ENCODE data around the gene TTC16. TPM values are rescaled to one million over a fixed set of nuclear protein-coding genes. Genes with fewer than 3 reads are reported as not detected.

The TTC16 gene
- total RNA-seq, 1 donor from 2014 or later, result not detected

DNA sequence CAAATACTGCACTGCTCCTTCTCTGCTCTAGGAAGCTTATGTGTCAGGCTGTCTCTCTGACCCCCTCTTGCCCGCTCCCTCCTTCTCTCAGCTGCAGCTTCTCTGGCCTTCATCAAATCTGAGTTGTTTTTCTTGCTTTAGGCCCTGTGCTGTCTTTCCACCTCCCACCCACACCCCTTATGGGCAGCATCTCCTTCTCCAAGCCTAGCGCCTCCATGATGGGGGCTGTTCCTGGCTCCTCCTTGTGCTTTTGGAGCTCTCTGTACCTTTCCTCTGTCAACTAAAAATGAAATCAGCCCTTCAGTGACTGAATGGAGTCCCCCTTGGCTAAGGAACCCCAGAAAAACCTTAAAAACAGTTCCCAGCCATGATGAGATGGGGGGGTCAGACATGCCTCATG is 15.7 kb upstream of the TTC16 start:
- H3K9me3 Mint-ChIP-seq, result no peaks in the 10 kb centered on the region

DNA sequence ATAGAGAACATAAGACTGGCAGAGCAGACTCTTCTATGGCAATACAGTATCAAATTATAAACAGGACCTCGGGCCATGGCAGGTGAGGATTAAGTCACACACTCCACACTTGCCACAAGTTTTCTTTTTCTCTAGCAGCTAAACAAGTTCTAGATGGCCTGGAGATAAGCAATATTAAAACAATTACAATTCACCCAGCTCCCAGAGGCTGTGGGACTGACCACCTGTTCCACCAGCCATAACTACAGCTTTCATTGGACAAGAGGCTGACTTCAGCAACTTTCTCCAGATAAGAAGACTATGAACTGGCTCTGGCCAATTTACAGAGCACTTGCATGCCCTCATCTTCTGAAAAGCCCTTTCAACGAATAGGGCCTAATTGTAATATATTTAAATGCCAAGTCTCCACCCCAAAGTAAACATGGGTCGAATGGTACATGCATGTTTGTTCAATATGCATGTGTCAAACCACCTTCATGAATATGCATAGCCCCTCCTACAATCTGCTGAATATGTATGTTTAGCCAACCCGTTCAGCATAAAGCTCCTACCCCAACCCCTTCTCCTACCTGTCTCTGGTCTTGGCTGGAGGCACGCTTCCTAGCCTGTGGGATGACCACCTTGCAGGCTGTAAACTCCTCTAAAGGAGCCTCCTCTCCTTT is 15.2 kb upstream of the TTC16 start:
- Histone ChIP-seq H3K36me3 (no peaks in the 10 kb centered on the region), H3K4me1 (peaks cover 7% of the 10 kb centered on the region), H3K27me3 (no peaks in the 10 kb centered on the region), H3K27ac (no peak overlapping the region), H3K79me2 (ENCODE audit: low read depth) (no peaks in the 10 kb centered on the region), H3K4me3 (no peak overlapping the region), H3F3A (ENCODE audit: low read depth) (peaks cover 16% of the 10 kb centered on the region), H2AFZ (replicated peaks) (no peak overlapping the region), H3K9me3 (ENCODE audit: low read depth) (no peaks in the 10 kb centered on the region), H3K4me2 (no peak overlapping the region), H3K9ac (no peak overlapping the region), H4K20me1 (ENCODE audit: low read depth) (no peaks in the 10 kb centered on the region)
- no peak for DNase-seq (ENCODE audit: low spot score)
- no peak overlapping the region for H3K4me3 Mint-ChIP-seq
- no peak for TF ChIP-seq EZH2phosphoT487 (IDR thresholded peaks at IDR 0.05)
- TF ChIP-seq EZH2 (IDR thresholded peaks at IDR 0.05), result no peak
- TF ChIP-seq, protein P1, sequence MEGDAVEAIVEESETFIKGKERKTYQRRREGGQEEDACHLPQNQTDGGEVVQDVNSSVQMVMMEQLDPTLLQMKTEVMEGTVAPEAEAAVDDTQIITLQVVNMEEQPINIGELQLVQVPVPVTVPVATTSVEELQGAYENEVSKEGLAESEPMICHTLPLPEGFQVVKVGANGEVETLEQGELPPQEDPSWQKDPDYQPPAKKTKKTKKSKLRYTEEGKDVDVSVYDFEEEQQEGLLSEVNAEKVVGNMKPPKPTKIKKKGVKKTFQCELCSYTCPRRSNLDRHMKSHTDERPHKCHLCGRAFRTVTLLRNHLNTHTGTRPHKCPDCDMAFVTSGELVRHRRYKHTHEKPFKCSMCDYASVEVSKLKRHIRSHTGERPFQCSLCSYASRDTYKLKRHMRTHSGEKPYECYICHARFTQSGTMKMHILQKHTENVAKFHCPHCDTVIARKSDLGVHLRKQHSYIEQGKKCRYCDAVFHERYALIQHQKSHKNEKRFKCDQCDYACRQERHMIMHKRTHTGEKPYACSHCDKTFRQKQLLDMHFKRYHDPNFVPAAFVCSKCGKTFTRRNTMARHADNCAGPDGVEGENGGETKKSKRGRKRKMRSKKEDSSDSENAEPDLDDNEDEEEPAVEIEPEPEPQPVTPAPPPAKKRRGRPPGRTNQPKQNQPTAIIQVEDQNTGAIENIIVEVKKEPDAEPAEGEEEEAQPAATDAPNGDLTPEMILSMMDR (IDR thresholded peaks at IDR 0.05), result no peak
- H3K27ac Mint-ChIP-seq, result no peak overlapping the region
- no peaks in the 10 kb centered on the region for H3K9me3 Mint-ChIP-seq
- H3K36me3 Mint-ChIP-seq, result no peaks in the 10 kb centered on the region
- H3K27me3 Mint-ChIP-seq (ENCODE audit: insufficient read depth, low read depth), result peaks cover 5% of the 10 kb centered on the region
- peaks cover 11% of the 10 kb centered on the region for H3K4me1 Mint-ChIP-seq

More for the DNA sequence above, 15.7 kb upstream of the TTC16 start:
- Histone ChIP-seq H3K27me3 (no peaks in the 10 kb centered on the region), H3K36me3 (no peaks in the 10 kb centered on the region), H3K4me2 (no peak overlapping the region), H2AFZ (replicated peaks) (no peak overlapping the region), H3F3A (ENCODE audit: low read depth) (peaks cover 18% of the 10 kb centered on the region), H3K4me3 (no peak overlapping the region), H4K20me1 (ENCODE audit: low read depth) (no peaks in the 10 kb centered on the region), H3K9me3 (ENCODE audit: low read depth) (no peaks in the 10 kb centered on the region), H3K79me2 (ENCODE audit: low read depth) (no peaks in the 10 kb centered on the region), H3K4me1 (peaks cover 1% of the 10 kb centered on the region), H3K27ac (no peak overlapping the region), H3K9ac (no peak overlapping the region)
- Mint-ChIP-seq H3K4me3 (peak overlapping the region; percentile 30), H3K27ac (no peak overlapping the region), H3K27me3 (ENCODE audit: insufficient read depth, low read depth) (peaks cover 5% of the 10 kb centered on the region), H3K36me3 (no peaks in the 10 kb centered on the region), H3K4me1 (peaks cover 7% of the 10 kb centered on the region)
- DNase-seq (ENCODE audit: low spot score), result no peak
- TF ChIP-seq EZH2 (IDR thresholded peaks at IDR 0.05) (no peak), EZH2phosphoT487 (IDR thresholded peaks at IDR 0.05) (no peak)
- TF ChIP-seq, protein P1 (IDR thresholded peaks at IDR 0.05), result no peak

DNA sequence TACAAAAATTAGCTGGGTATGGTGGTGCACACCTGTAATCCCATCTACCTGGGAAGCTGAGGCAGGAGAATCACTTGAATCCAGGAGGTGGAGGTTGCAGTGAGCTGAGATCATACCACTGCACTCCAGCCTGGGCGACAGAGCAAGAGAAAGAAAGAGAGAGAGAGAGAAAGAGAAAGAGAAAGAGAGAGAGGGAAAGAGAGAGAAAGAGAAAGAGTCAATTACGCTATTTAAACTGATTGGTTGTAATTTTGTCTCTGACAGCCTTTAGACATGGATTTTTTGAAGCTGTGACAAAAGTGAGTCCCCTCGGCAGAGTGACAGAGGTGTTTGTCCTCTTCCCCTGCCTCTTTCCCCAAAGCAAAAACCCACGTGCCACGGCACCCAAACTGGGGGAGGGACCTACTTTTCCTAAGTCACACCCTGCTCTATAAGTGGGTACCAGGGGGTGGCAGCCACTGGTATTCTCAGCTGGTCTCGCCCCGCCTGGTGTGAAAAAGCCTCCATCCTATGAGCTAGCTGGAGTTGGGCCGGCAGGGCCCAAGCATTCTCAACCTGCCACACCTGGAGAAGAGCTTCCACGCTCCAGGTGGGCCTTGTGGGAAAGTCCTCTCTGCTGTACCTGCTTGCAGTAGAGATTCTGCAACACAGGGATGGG is 12.5 kb upstream of the TTC16 start:
- H3K27ac ChIP-seq, result no peak overlapping the region
- Mint-ChIP-seq H3K27me3 (ENCODE audit: insufficient read depth, low read depth) (peaks cover 5% of the 10 kb centered on the region), H3K36me3 (no peaks in the 10 kb centered on the region), H3K4me1 (peaks cover 24% of the 10 kb centered on the region), H3K4me3 (no peak overlapping the region), H3K9me3 (no peaks in the 10 kb centered on the region), H3K27ac (no peak overlapping the region)
- TF ChIP-seq EZH2phosphoT487 (IDR thresholded peaks at IDR 0.05), result no peak
- TF ChIP-seq, protein P1 (IDR thresholded peaks at IDR 0.05), result no peak
- no peak for TF ChIP-seq EZH2 (IDR thresholded peaks at IDR 0.05)
- H4K20me1 ChIP-seq (ENCODE audit: low read depth), result no peaks in the 10 kb centered on the region
- H3K4me3 ChIP-seq, result no peak overlapping the region
- H3K9me3 ChIP-seq (ENCODE audit: low read depth), result no peaks in the 10 kb centered on the region
- DNase-seq (ENCODE audit: low spot score), result no peak
- H3K79me2 ChIP-seq (ENCODE audit: low read depth), result no peaks in the 10 kb centered on the region
- no peak overlapping the region for H3K4me2 ChIP-seq
- H3K9ac ChIP-seq, result no peak overlapping the region
- H3F3A ChIP-seq (ENCODE audit: low read depth), result peaks cover 8% of the 10 kb centered on the region
- no peaks in the 10 kb centered on the region for H3K36me3 ChIP-seq
- H2AFZ ChIP-seq (replicated peaks), result no peak overlapping the region
- H3K27me3 ChIP-seq, result no peaks in the 10 kb centered on the region
- H3K4me1 ChIP-seq, result peaks cover 13% of the 10 kb centered on the region
